ENCODE measurements around the gene NOS2. TPM values are rescaled to one million over a fixed set of nuclear protein-coding genes. Genes with fewer than 3 reads are reported as not detected.

The NOS2 gene
- total and polyA plus RNA-seq, 10 donors, result 0.02 to 0.69 (median 0.13) TPM; not detected in 1

GRCh38 chr17:27759528-27759927, 40.8 kb downstream of the NOS2 start:
- DNase-seq, result no peak
- intact Hi-C loops (cut with DNase I; ENCODE audit: low total_unique reads), result no loop called here
- H3K4me3 ChIP-seq, result no peak overlapping the region
- TF ChIP-seq POLR2AphosphoS5 (IDR thresholded peaks at IDR 0.05) (no peak), POLR2A (IDR thresholded peaks at IDR 0.05) (no peak), CTCF (IDR thresholded peaks at IDR 0.05 in 8 of 11, conservative IDR thresholded peaks at IDR 0.05 in 3 of 11) (no peak)
- peaks cover 0 to 11% (median 0%) of the 10 kb centered on the region in 7 donors for H3K27me3 ChIP-seq (replicated peaks in 1 of 7)
- 88 to 100% (median 88%) methylated on average over 4 to 14 of the region's 14 CpGs for WGBS, 5 donors
- H3K9me3 ChIP-seq, result no peaks in the 10 kb centered on the region
- peaks cover 0 to 7% (median 0%) of the 10 kb centered on the region in 6 donors for H3K4me1 ChIP-seq
- no peak overlapping the region for H3K27ac ChIP-seq
- no peaks in the 10 kb centered on the region for H3K36me3 ChIP-seq

GRCh38 chr17:27756467-27757371, 43.6 kb downstream of the NOS2 start:
- Histone ChIP-seq H3K4me3 (no peak overlapping the region), H3K9me3 (no peaks in the 10 kb centered on the region), H3K27ac (no peak overlapping the region), H3K4me1 (peaks cover 0 to 7% (median 0%) of the 10 kb centered on the region in 6 donors), H3K36me3 (no peaks in the 10 kb centered on the region), H3K27me3 (replicated peaks in 1 of 7) (peaks cover 0 to 11% (median 0%) of the 10 kb centered on the region in 7 donors)
- WGBS, 5 donors, result 67 to 75% (median 73%) methylated on average over 15 to 17 of the region's 17 CpGs
- DNase-seq, result no peak
- intact Hi-C loops (cut with DNase I; ENCODE audit: low total_unique reads), result loop anchor here (2.0 kb wide), 1 partner anchor 102 kb away; no protein-coding TSS in a partner anchor
- TF ChIP-seq CTCF (IDR thresholded peaks at IDR 0.05 in 8 of 11, conservative IDR thresholded peaks at IDR 0.05 in 3 of 11) (peak; percentile 57 to 91 (median 86)), POLR2A (IDR thresholded peaks at IDR 0.05) (no peak)

- Histone ChIP-seq H3K27ac (no peak overlapping the region), H3K36me3 (no peaks in the 10 kb centered on the region), H3K4me3 (no peak overlapping the region), H3K27me3 (replicated peaks in 1 of 7) (peaks cover 0 to 11% (median 0%) of the 10 kb centered on the region in 7 donors), H3K9me3 (no peaks in the 10 kb centered on the region), H3K4me1 (peaks cover 0 to 7% (median 0%) of the 10 kb centered on the region in 6 donors)
- 83 to 94% (median 88%) methylated on average over 17 to 28 of the region's 28 CpGs for WGBS, 5 donors
- no peak for TF ChIP-seq CTCF (IDR thresholded peaks at IDR 0.05 in 8 of 11, conservative IDR thresholded peaks at IDR 0.05 in 3 of 11)
- TF ChIP-seq POLR2A (IDR thresholded peaks at IDR 0.05), result no peak
- TF ChIP-seq POLR2AphosphoS5 (IDR thresholded peaks at IDR 0.05), result no peak
- intact Hi-C loops (cut with DNase I; ENCODE audit: low total_unique reads), result loop anchor here (2.0 kb wide), 1 partner anchor 101 kb away; no protein-coding TSS in a partner anchor
- no peak for DNase-seq
Measured at GRCh38 chr17:27755706-27756466, 44.4 kb downstream of the NOS2 start.

Data from spleen (tissue), 11 donors.